Glutamatergic neuron (in vitro differentiated cells): Measurements from ENCODE around the gene NECTIN2. TPM values are rescaled to one million over a fixed set of nuclear protein-coding genes. Genes with fewer than 3 reads are reported as not detected.
A peak's percentile ranks its signal among the peaks of the same experiment; 100 is the strongest.

Source experiments
- DNase-seq: peaks from one replicate; pipeline ENCODE4 v3.0.0; 2022
- H3K27ac Mint-ChIP-seq: one replicate; pipeline ENCODE4 v1.8.0; 2020; ENCODE audit warnings: mild to moderate bottlenecking, mixed read lengths, inconsistent platforms; ENCODE audit not compliant: unreplicated experiment
- H3K27me3 Mint-ChIP-seq: one replicate; pipeline ENCODE4 v1.8.0; 2020; ENCODE audit warnings: mild to moderate bottlenecking, moderate library complexity, mixed read lengths, inconsistent platforms; ENCODE audit not compliant: unreplicated experiment
- H3K36me3 Mint-ChIP-seq: one replicate; pipeline ENCODE4 v1.8.0; 2020; ENCODE audit warnings: mild to moderate bottlenecking, mixed read lengths, inconsistent platforms; ENCODE audit not compliant: unreplicated experiment
- H3K4me1 Mint-ChIP-seq: one replicate; pipeline ENCODE4 v1.8.0; 2020; ENCODE audit warnings: mild to moderate bottlenecking, low read depth, mixed read lengths, inconsistent platforms; ENCODE audit not compliant: unreplicated experiment
- H3K4me3 Mint-ChIP-seq: one replicate; pipeline ENCODE4 v1.8.0; 2020; ENCODE audit warnings: mild to moderate bottlenecking, mixed read lengths, inconsistent platforms; ENCODE audit not compliant: unreplicated experiment
- H3K9me3 Mint-ChIP-seq: one replicate; pipeline ENCODE4 v1.8.0; 2020; ENCODE audit warnings: mild to moderate bottlenecking, moderate library complexity, mixed read lengths, inconsistent platforms; ENCODE audit not compliant: unreplicated experiment
- total RNA-seq: library from RNA; stranded (reverse); fragmentation: NEBNext Ultra II Directional; extraction: Animal tissue kit (Norgen Biotek cat#: 25700); gene quantifications from one replicate; pipeline ENCODE4 v1.2.1, GENCODE V29; 2021; ENCODE audit not compliant: unreplicated experiment
- TF ChIP-seq, protein P1 (sequence below): fragments of 200-600 bp; sonication (generic); IDR thresholded peaks from one replicate; pipeline ENCODE4 v1.5.0; 2021; ENCODE audit not compliant: partially characterized antibody, unreplicated experiment

NECTIN2 gene
- total RNA-seq, 1 donor from 2014 or later: 108 TPM

DNA sequence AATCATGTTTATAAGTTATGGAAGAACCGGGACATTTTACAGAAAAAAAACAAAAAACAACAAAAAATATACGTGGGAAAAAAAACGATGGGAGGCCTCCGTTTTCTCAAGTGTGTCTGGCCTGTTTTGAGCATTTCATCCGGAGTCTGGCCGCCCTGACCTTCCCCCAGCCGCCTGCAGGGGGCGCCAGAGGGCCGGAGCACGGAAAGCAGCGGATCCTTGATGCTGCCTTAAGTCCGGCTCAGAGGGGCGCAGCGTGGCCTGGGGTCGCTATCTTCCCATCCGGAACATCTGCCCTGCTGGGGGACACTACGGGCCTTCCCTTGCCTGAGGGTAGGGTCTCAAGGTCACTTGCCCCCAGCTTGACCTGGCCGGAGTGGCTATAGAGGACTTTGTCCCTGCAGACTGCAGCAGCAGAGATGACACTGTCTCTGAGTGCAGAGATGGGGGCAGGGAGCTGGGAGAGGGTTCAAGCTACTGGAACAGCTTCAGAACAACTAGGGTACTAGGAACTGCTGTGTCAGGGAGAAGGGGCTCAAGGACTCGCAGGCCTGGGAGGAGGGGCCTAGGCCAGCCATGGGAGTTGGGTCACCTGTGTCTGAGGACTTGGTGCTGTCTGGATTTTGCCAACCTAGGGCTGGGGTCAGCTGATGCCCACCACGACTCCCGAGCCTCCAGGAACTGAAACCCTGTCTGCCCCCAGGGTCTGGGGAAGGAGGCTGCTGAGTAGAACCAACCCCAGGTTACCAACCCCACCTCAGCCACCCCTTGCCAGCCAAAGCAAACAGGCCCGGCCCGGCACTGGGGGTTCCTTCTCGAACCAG lies 57.7 kb downstream of the NECTIN2 start:
- TF ChIP-seq, protein P1, sequence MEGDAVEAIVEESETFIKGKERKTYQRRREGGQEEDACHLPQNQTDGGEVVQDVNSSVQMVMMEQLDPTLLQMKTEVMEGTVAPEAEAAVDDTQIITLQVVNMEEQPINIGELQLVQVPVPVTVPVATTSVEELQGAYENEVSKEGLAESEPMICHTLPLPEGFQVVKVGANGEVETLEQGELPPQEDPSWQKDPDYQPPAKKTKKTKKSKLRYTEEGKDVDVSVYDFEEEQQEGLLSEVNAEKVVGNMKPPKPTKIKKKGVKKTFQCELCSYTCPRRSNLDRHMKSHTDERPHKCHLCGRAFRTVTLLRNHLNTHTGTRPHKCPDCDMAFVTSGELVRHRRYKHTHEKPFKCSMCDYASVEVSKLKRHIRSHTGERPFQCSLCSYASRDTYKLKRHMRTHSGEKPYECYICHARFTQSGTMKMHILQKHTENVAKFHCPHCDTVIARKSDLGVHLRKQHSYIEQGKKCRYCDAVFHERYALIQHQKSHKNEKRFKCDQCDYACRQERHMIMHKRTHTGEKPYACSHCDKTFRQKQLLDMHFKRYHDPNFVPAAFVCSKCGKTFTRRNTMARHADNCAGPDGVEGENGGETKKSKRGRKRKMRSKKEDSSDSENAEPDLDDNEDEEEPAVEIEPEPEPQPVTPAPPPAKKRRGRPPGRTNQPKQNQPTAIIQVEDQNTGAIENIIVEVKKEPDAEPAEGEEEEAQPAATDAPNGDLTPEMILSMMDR: peak; percentile 100
- Mint-ChIP-seq H3K27ac (no peak overlapping the region), H3K4me3 (no peak overlapping the region), H3K36me3 (no peaks in the 10 kb centered on the region), H3K27me3 (peaks cover 6% of the 10 kb centered on the region), H3K4me1 (no peaks in the 10 kb centered on the region), H3K9me3 (peaks cover 2% of the 10 kb centered on the region)
- DNase-seq: peak; percentile 92

DNA sequence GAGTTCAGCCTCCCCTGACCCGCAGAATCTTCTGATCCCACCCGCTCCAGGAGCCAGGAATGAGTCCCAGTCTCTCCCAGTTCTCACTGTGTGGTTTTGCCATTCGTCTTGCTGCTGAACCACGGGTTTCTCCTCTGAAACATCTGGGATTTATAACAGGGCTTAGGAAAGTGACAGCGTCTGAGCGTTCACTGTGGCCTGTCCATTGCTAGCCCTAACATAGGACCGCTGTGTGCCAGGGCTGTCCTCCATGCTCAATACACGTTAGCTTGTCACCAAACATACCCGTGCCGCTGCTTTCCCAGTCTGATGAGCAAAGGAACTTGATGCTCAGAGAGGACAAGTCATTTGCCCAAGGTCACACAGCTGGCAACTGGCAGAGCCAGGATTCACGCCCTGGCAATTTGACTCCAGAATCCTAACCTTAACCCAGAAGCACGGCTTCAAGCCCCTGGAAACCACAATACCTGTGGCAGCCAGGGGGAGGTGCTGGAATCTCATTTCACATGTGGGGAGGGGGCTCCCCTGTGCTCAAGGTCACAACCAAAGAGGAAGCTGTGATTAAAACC lies 58.4 kb downstream of the NECTIN2 start:
- DNase-seq: no peak

DNA sequence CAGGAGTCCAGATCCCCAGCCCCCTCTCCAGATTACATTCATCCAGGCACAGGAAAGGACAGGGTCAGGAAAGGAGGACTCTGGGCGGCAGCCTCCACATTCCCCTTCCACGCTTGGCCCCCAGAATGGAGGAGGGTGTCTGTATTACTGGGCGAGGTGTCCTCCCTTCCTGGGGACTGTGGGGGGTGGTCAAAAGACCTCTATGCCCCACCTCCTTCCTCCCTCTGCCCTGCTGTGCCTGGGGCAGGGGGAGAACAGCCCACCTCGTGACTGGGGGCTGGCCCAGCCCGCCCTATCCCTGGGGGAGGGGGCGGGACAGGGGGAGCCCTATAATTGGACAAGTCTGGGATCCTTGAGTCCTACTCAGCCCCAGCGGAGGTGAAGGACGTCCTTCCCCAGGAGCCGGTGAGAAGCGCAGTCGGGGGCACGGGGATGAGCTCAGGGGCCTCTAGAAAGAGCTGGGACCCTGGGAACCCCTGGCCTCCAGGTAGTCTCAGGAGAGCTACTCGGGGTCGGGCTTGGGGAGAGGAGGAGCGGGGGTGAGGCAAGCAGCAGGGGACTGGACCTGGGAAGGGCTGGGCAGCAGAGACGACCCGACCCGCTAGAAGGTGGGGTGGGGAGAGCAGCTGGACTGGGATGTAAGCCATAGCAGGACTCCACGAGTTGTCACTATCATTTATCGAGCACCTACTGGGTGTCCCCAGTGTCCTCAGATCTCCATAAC lies 59.5 kb downstream of the NECTIN2 start, which contains the start of gene APOE:
Gene APOE (plus strand): TSS at position 360 of the 724 bp plus-strand sequence. CDS start 829 bp downstream, outside the sequence.
- H3K27me3 Mint-ChIP-seq: peaks cover 6% of the 10 kb centered on the region
- H3K4me1 Mint-ChIP-seq: no peaks in the 10 kb centered on the region
- H3K4me3 Mint-ChIP-seq: peak within 1 kb of the TSS; percentile 85
- peak within 1 kb of the TSS; percentile 45 for H3K27ac Mint-ChIP-seq
- no peaks in the 10 kb centered on the region for H3K36me3 Mint-ChIP-seq
- H3K9me3 Mint-ChIP-seq: peaks cover 2% of the 10 kb centered on the region
- no peak for DNase-seq
- TF ChIP-seq, protein P1: no peak

More for the DNA sequence above, 58.4 kb downstream of the NECTIN2 start:
- no peak overlapping the region for H3K4me3 Mint-ChIP-seq
- H3K4me1 Mint-ChIP-seq: no peaks in the 10 kb centered on the region
- no peaks in the 10 kb centered on the region for H3K36me3 Mint-ChIP-seq
- peaks cover 2% of the 10 kb centered on the region for H3K9me3 Mint-ChIP-seq
- H3K27me3 Mint-ChIP-seq: peaks cover 6% of the 10 kb centered on the region
- TF ChIP-seq, protein P1: no peak
- H3K27ac Mint-ChIP-seq: no peak overlapping the region

DNA sequence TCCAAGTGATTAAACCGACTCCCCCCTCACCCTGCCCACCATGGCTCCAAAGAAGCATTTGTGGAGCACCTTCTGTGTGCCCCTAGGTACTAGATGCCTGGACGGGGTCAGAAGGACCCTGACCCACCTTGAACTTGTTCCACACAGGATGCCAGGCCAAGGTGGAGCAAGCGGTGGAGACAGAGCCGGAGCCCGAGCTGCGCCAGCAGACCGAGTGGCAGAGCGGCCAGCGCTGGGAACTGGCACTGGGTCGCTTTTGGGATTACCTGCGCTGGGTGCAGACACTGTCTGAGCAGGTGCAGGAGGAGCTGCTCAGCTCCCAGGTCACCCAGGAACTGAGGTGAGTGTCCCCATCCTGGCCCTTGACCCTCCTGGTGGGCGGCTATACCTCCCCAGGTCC lies 61.5 kb downstream of the NECTIN2 start:
- Mint-ChIP-seq H3K27me3 (peaks cover 6% of the 10 kb centered on the region), H3K36me3 (no peaks in the 10 kb centered on the region), H3K9me3 (peaks cover 4% of the 10 kb centered on the region), H3K4me1 (no peaks in the 10 kb centered on the region), H3K27ac (no peak overlapping the region), H3K4me3 (no peak overlapping the region)
- DNase-seq: no peak
- TF ChIP-seq, protein P1: no peak
